ENCODE data around the gene ARL5C. TPM values are rescaled to one million over a fixed set of nuclear protein-coding genes. Genes with fewer than 3 reads are reported as not detected.

Gene ARL5C
- total RNA-seq, 1 donor from 2014 or later: not detected

DNA sequence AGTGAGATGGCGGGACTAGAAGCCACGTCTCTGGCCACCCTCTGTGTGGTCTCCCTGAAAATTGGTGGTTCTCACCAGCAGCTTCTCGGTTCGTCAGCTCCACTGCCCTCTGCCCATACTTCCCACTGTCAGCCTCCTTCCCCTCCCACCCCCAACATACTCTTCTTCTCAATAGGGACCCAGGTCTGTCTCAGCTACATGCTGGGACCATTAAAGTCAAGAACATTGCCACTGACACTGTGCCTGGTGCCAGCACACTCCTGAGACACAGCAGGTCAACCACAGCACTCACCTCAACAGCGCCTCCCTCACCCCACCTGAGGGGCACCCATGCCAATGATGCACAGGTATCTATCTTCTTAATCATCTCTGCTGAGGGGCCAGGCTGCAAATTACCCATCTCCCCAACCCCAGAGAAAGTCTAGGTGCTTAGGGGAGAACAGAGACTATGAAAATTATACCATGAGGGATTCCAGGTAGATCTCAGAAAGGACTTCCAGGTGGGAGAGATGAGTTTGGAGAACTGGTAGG is 15.8 kb downstream of the ARL5C start:
- peaks cover 18% of the 10 kb centered on the region for H3K4me1 ChIP-seq
- no peak for TF ChIP-seq CTCF (IDR thresholded peaks at IDR 0.05)
- peaks cover 12% of the 10 kb centered on the region for H3K27me3 ChIP-seq (ENCODE audit: low read depth)
- H3K4me3 ChIP-seq: no peak overlapping the region
- H3K27ac ChIP-seq: no peak overlapping the region
- no peak for ATAC-seq
- no peak for DNase-seq
- no peaks in the 10 kb centered on the region for H3K9me3 ChIP-seq
- no peaks in the 10 kb centered on the region for H3K36me3 ChIP-seq
- intact Hi-C loops (cut with DNase I): no loop called here

DNA sequence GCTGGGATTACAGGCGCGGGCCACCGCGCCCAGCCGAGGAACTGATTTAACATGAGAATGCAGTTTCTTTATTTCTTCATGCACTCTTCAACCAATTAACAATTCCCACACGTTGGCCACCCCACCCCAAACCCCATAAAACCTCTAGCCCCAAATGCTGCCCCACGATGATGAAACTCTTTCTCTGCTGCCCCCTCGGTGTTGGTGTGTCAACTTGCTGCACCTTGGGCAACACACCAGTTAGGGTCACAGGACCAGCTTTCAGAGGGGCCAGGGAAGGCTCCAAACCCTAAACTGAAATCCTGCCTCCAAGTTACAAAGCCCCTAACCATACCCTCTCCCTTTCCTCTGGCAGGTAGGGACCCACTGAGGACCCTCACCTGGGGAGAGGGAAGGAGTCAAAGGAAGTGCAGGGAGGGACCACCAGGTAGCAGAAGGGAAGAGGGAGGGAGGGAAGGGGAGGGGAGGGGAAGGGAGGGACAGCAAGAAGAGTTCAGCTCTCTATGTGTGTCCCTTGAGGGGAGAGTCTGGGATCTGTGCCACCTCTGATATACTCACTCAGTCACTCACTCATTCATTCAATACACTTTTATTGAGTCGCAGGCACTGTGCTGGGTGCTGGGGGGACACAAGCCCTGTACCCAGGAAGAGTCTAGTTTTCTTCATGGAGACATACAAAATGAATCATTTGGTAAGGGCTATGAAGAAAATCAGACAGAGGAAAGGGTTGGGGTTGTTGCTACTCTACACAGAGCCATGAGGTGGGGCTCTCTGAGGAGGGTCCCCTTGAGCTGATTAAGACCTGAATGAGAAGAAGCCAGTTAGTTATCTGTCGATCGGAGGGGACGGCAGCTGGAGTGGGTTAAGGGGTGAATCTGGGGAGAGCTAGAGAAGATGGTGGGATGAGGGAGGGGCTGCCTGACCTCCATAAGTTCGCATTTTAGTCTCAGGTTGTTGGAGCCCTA is 18.5 kb downstream of the ARL5C start:
- DNase-seq: no peak
- peaks cover 12% of the 10 kb centered on the region for H3K27me3 ChIP-seq (ENCODE audit: low read depth)
- H3K4me3 ChIP-seq: no peak overlapping the region
- no peaks in the 10 kb centered on the region for H3K36me3 ChIP-seq
- H3K27ac ChIP-seq: no peak overlapping the region
- TF ChIP-seq CTCF (IDR thresholded peaks at IDR 0.05): no peak
- intact Hi-C loops (cut with DNase I): no loop called here
- H3K4me1 ChIP-seq: peaks cover 14% of the 10 kb centered on the region
- ATAC-seq: no peak
- H3K9me3 ChIP-seq: no peaks in the 10 kb centered on the region

GRCh38 chr17:39146273-39146672 is 19.7 kb downstream of the ARL5C start:
- intact Hi-C loops (cut with DNase I): no loop called here

DNA sequence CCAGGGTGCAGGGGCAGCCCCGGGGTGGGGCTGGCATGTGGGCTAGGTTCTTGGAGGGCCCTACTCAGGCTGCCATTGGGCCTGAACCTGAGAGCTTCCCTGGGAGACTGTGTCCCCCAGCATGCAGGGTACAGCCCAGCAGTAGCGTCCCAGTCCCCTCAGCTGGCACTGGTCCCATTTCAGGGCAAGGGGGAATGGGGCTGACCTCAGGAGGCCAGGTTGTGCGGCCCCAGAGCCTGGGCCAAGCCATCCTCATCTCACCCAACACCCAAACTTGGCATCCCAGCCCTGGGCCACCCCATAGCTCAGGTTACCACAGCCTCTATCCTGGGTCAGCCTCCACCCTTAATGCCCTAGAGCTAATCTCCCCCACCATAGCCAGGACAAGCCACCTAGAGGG is 20.8 kb downstream of the ARL5C start:
- Histone ChIP-seq H3K27ac (peak overlapping the region; percentile 6), H3K4me1 (no peaks in the 10 kb centered on the region), H3K9me3 (no peaks in the 10 kb centered on the region), H3K4me3 (no peak overlapping the region), H3K27me3 (ENCODE audit: low read depth) (peaks cover under 1% of the 10 kb centered on the region), H3K36me3 (no peaks in the 10 kb centered on the region)
- ATAC-seq (no peak), DNase-seq (no peak)
- intact Hi-C loops (cut with DNase I): no loop called here
- TF ChIP-seq CTCF (IDR thresholded peaks at IDR 0.05): no peak

More at GRCh38 chr17:39146273-39146672, 19.7 kb downstream of the ARL5C start:
- peaks cover 5% of the 10 kb centered on the region for H3K4me1 ChIP-seq
- H3K27me3 ChIP-seq (ENCODE audit: low read depth): peaks cover 12% of the 10 kb centered on the region
- H3K36me3 ChIP-seq: no peaks in the 10 kb centered on the region
- no peak for TF ChIP-seq CTCF (IDR thresholded peaks at IDR 0.05)
- ATAC-seq (no peak), DNase-seq (no peak)
- H3K9me3 ChIP-seq: no peaks in the 10 kb centered on the region
- H3K4me3 ChIP-seq: no peak overlapping the region
- H3K27ac ChIP-seq: no peak overlapping the region

DNA sequence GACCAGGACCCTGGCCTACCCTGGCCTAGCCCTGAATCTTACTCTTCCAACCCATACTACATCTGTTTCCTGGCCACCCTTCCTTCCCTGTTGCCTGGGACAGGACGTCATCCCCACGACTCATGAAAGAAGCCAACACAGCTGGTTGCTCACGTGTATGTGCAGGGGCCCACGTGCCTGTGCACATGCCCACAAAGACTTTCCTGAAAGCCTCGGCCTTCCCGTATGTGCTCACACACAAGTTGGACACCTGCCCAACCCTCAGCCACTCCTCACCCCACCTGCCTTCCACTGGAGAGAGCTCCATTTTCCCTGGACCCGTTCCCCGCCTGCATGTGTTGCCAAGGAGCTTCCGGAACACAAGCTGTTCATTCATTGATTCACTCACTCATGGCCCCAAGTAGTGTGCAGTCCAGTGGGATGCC is 21.5 kb downstream of the ARL5C start:
- DNase-seq (peak; percentile 89), ATAC-seq (peak; percentile 85 to 87)
- no peaks in the 10 kb centered on the region for H3K4me1 ChIP-seq
- no peak for TF ChIP-seq CTCF (IDR thresholded peaks at IDR 0.05)
- H3K9me3 ChIP-seq: no peaks in the 10 kb centered on the region
- H3K27me3 ChIP-seq (ENCODE audit: low read depth): no peaks in the 10 kb centered on the region
- H3K27ac ChIP-seq: peak overlapping the region; percentile 54
- H3K4me3 ChIP-seq: no peak overlapping the region
- intact Hi-C loops (cut with DNase I): no loop called here
- no peaks in the 10 kb centered on the region for H3K36me3 ChIP-seq
